Activated naive CD8-positive, alpha-beta T cell treated with anti-CD3 and anti-CD28 coated beads, Interleukin-2, amount 10 ng/mL, durations not matched to agents 7 days and 5 days (primary cell): ENCODE measurements around the gene HS3ST5. TPM values are rescaled to one million over a fixed set of nuclear protein-coding genes. Genes with fewer than 3 reads are reported as not detected.

Source experiments
- ATAC-seq: fragments of 150-1000 bp; cut with Tn5 transposase; one replicate; pipeline ENCODE4 v1.10.0; 2021; ENCODE audit warnings: low read depth, moderate library complexity
- POLR2A ChIA-PET: fragments of 350-600 bp; sonication (Branson Sonifier 250); formaldehyde crosslinking; loops from one replicate; lab custom pipeline; 2021; ENCODE audit warnings: antibody characterized with exemption; lab: Charles Lee
- DNase-seq: peaks from one replicate; pipeline ENCODE4 v3.0.0; 2021
- H3K27ac Mint-ChIP-seq: one replicate; pipeline ENCODE4 v1.8.0; 2022; ENCODE audit warnings: mild to moderate bottlenecking, mixed read lengths
- H3K27me3 Mint-ChIP-seq: one replicate; pipeline ENCODE4 v1.8.0; 2022; ENCODE audit warnings: mild to moderate bottlenecking, moderate library complexity, mixed read lengths
- H3K36me3 Mint-ChIP-seq: one replicate; pipeline ENCODE4 v1.8.0; 2021; ENCODE audit warnings: mild to moderate bottlenecking, mixed read lengths
- H3K4me1 Mint-ChIP-seq: one replicate; pipeline ENCODE4 v1.8.0; 2021; ENCODE audit warnings: mixed read lengths
- H3K4me3 Mint-ChIP-seq: one replicate; pipeline ENCODE4 v1.8.0; 2022; ENCODE audit warnings: mild to moderate bottlenecking, moderate library complexity, mixed read lengths
- H3K9me3 Mint-ChIP-seq: one replicate; pipeline ENCODE4 v1.8.0; 2021; ENCODE audit warnings: mixed read lengths
- total RNA-seq, 2 experiments: library from RNA; stranded (reverse); gene quantifications; one replicate each; pipeline ENCODE4 v1.2.3, GENCODE V29; 2021

Gene HS3ST5
- total RNA-seq, 2 experiments from 2014 or later: not detected

GRCh38 chr6:114135363-114135971 is 207.4 kb downstream of the HS3ST5 start:
- H3K4me1 Mint-ChIP-seq: no peaks in the 10 kb centered on the region
- no peaks in the 10 kb centered on the region for H3K27me3 Mint-ChIP-seq
- no peak overlapping the region for H3K27ac Mint-ChIP-seq
- ATAC-seq (no peak), DNase-seq (no peak)
- H3K4me3 Mint-ChIP-seq: no peak overlapping the region
- H3K9me3 Mint-ChIP-seq: no peaks in the 10 kb centered on the region
- POLR2A ChIA-PET: no interaction called here
- no peaks in the 10 kb centered on the region for H3K36me3 Mint-ChIP-seq

GRCh38 chr6:114133816-114134215 is 209.0 kb downstream of the HS3ST5 start:
- H3K27ac Mint-ChIP-seq: no peak overlapping the region
- no peak overlapping the region for H3K4me3 Mint-ChIP-seq
- no peak for ATAC-seq
- POLR2A ChIA-PET: no interaction called here
- no peak for DNase-seq
- H3K27me3 Mint-ChIP-seq: no peaks in the 10 kb centered on the region
- no peaks in the 10 kb centered on the region for H3K36me3 Mint-ChIP-seq
- no peaks in the 10 kb centered on the region for H3K4me1 Mint-ChIP-seq
- no peaks in the 10 kb centered on the region for H3K9me3 Mint-ChIP-seq

DNA sequence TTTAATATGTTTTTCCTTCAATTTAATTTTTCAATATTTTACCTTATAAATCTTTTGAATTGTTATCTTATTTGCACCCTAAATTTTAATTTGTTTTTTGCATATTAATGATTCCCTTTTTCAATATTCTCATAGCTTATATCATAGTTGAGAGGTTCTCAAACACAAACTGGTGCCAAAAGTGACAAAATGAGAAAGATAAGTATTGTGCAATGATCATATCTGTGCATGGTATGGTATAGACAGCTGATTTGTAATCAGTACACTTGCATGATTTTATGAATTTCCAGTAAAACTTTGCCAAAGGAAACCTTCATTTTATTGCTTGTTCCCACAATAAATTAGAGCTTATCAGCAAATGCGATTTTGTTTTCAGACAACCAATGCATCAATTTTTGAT is 210.9 kb downstream of the HS3ST5 start:
- Mint-ChIP-seq H3K27ac (no peak overlapping the region), H3K36me3 (no peaks in the 10 kb centered on the region), H3K27me3 (no peaks in the 10 kb centered on the region), H3K9me3 (no peaks in the 10 kb centered on the region), H3K4me1 (no peaks in the 10 kb centered on the region), H3K4me3 (no peak overlapping the region)
- POLR2A ChIA-PET: no interaction called here
- ATAC-seq: no peak
- no peak for DNase-seq

DNA sequence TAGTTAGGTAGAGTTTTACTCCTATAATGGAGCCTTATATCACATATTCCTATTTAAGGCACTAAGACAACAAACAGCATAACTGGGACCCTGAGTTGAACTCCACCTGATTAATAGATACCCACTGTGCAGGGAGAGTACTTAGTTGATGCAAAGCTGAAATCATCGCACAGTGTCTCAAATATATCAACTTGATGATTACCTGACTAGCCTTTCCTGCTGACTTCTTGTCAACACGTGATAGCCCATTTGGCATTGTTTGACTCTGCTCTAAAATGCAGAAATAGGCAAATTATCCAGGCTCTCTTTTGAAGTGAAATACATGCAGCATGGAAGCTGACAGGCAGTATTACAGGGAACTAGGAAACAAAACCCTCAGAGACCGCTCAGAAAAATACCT is 217.2 kb downstream of the HS3ST5 start:
- Mint-ChIP-seq H3K9me3 (no peaks in the 10 kb centered on the region), H3K27ac (no peak overlapping the region), H3K4me1 (no peaks in the 10 kb centered on the region), H3K36me3 (no peaks in the 10 kb centered on the region), H3K4me3 (no peak overlapping the region), H3K27me3 (no peaks in the 10 kb centered on the region)
- POLR2A ChIA-PET: no interaction called here
- DNase-seq: no peak
- ATAC-seq: no peak

DNA sequence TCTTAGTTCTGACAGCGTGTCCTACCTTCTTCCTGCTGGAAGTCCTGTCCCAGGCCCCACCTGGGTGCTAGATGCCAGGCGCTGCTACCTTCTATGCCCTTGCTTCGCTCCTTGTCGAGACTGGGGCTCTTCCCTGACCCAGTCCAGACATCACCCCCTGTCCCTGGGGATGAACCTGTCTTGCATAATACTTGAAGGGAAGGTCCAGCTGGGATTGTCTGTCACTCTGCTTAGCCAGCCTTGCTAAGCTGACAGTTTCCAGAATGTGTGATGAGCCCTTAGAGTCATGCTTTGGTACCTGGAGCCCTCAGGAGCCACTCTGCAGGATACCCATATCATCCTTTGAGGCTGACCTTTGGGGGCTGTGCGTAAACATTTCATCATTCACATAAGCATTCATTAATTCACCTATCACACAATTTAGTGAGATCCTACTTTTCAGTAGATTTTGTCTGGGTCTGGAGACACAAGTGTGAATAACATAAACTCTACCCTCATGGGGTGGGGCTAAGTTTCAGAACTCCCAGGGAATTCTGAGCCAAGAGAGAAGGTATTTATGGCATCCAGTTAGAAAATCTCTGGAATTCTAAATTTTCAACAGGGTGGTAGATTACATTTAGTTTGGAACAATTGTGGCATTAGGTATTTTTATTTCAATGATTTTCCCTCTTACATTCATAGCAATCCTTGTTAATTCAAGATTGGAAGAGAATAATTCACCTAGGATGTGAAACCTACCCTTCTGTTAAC is 220.7 kb downstream of the HS3ST5 start:
- ATAC-seq (no peak), DNase-seq (no peak)
- H3K27me3 Mint-ChIP-seq: no peaks in the 10 kb centered on the region
- POLR2A ChIA-PET: no interaction called here
- no peaks in the 10 kb centered on the region for H3K9me3 Mint-ChIP-seq
- no peak overlapping the region for H3K4me3 Mint-ChIP-seq
- H3K27ac Mint-ChIP-seq: no peak overlapping the region
- no peaks in the 10 kb centered on the region for H3K4me1 Mint-ChIP-seq
- H3K36me3 Mint-ChIP-seq: no peaks in the 10 kb centered on the region

DNA sequence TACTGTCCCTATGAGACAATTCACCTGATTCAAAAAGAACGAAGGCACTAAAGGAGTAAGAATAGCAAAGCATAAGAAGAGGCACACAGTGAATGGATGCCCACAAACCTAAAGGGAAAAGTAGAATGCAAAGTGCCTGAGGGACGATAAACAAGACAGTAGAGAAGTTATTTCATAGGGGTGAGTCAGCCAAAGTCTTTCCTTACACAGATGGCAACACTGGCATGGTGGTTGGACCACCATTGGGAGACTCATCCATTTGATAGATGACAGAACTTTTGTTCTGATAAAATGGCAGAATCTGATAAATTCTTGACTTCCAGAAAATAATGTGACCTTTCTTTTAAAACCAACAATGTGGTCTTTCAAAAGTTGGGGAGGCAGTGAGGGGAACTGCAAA is 223.8 kb downstream of the HS3ST5 start:
- DNase-seq: no peak
- Mint-ChIP-seq H3K36me3 (no peaks in the 10 kb centered on the region), H3K4me3 (no peak overlapping the region), H3K9me3 (no peaks in the 10 kb centered on the region), H3K27me3 (no peaks in the 10 kb centered on the region), H3K4me1 (no peaks in the 10 kb centered on the region), H3K27ac (no peak overlapping the region)
- no peak for ATAC-seq
- POLR2A ChIA-PET: no interaction called here

GRCh38 chr6:114115652-114116051 is 227.2 kb downstream of the HS3ST5 start:
- ATAC-seq (no peak), DNase-seq (no peak)
- no peaks in the 10 kb centered on the region for H3K36me3 Mint-ChIP-seq
- no peaks in the 10 kb centered on the region for H3K9me3 Mint-ChIP-seq
- no peaks in the 10 kb centered on the region for H3K4me1 Mint-ChIP-seq
- no peak overlapping the region for H3K4me3 Mint-ChIP-seq
- H3K27me3 Mint-ChIP-seq: no peaks in the 10 kb centered on the region
- POLR2A ChIA-PET: no interaction called here
- no peak overlapping the region for H3K27ac Mint-ChIP-seq

GRCh38 chr6:114108119-114109002 is 234.5 kb downstream of the HS3ST5 start:
- Mint-ChIP-seq H3K27ac (no peak overlapping the region), H3K9me3 (no peaks in the 10 kb centered on the region), H3K27me3 (peaks cover 11% of the 10 kb centered on the region), H3K36me3 (no peaks in the 10 kb centered on the region), H3K4me1 (no peaks in the 10 kb centered on the region), H3K4me3 (no peak overlapping the region)
- DNase-seq (peak; percentile 30), ATAC-seq (no peak)
- POLR2A ChIA-PET: no interaction called here

- Mint-ChIP-seq H3K27me3 (peaks cover 11% of the 10 kb centered on the region), H3K9me3 (no peaks in the 10 kb centered on the region), H3K4me3 (no peak overlapping the region), H3K4me1 (no peaks in the 10 kb centered on the region), H3K27ac (no peak overlapping the region), H3K36me3 (no peaks in the 10 kb centered on the region)
- ATAC-seq (no peak), DNase-seq (no peak)
- POLR2A ChIA-PET: no interaction called here
Observed at GRCh38 chr6:114106020-114106419, 236.8 kb downstream of the HS3ST5 start.

GRCh38 chr6:114101255-114101654 is 241.6 kb downstream of the HS3ST5 start:
- H3K36me3 Mint-ChIP-seq: no peaks in the 10 kb centered on the region
- no peak overlapping the region for H3K27ac Mint-ChIP-seq
- POLR2A ChIA-PET: no interaction called here
- H3K4me3 Mint-ChIP-seq: no peak overlapping the region
- DNase-seq: no peak
- H3K27me3 Mint-ChIP-seq: peaks cover 6% of the 10 kb centered on the region
- no peaks in the 10 kb centered on the region for H3K9me3 Mint-ChIP-seq
- ATAC-seq: no peak
- no peaks in the 10 kb centered on the region for H3K4me1 Mint-ChIP-seq

DNA sequence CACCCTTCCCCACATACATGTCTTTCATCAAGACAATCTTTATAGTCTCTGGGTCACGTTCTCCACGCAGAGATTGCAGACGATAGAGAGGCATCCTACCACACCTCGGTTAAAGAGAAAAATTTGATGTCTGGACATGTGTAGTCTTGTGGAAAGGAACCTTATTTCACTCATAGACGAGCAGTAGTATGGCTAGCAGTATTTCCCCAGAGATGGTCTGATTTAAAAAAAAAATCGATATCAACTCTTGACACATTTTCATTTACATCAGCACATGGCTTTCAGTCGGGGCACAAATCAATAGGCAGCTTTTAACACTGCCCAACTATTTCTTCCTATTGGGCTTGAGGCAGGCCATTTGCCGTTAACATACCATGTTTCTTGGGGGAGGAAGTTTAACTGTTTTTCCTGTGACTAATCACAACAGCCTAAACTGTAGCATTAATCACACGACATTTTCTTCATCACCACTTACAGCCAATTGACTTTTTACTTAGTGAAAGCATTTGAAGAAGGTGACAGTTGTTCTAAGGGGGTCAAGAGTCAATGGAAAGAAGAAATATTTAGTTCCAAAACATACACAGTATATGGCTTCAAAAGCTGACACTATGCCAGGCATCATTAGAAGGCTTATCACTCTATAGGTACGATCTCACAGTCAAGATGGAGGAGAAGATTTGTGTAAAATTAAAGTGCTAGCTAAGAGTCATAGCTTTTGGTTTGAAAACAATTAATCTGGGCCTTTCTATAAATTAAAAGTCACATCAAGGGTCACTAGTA is 242.4 kb downstream of the HS3ST5 start:
- POLR2A ChIA-PET: no interaction called here
- Mint-ChIP-seq H3K4me3 (no peak overlapping the region), H3K4me1 (no peaks in the 10 kb centered on the region), H3K36me3 (no peaks in the 10 kb centered on the region), H3K9me3 (no peaks in the 10 kb centered on the region), H3K27ac (no peak overlapping the region), H3K27me3 (no peaks in the 10 kb centered on the region)
- DNase-seq: no peak
- ATAC-seq: no peak

GRCh38 chr6:114096561-114097172 is 246.2 kb downstream of the HS3ST5 start:
- no peaks in the 10 kb centered on the region for H3K36me3 Mint-ChIP-seq
- H3K9me3 Mint-ChIP-seq: no peaks in the 10 kb centered on the region
- H3K4me1 Mint-ChIP-seq: no peaks in the 10 kb centered on the region
- no peak overlapping the region for H3K27ac Mint-ChIP-seq
- POLR2A ChIA-PET: no interaction called here
- DNase-seq (no peak), ATAC-seq (no peak)
- no peak overlapping the region for H3K4me3 Mint-ChIP-seq
- no peaks in the 10 kb centered on the region for H3K27me3 Mint-ChIP-seq

GRCh38 chr6:114092943-114093342 is 249.9 kb downstream of the HS3ST5 start:
- no peak overlapping the region for H3K27ac Mint-ChIP-seq
- H3K4me3 Mint-ChIP-seq: no peak overlapping the region
- POLR2A ChIA-PET: no interaction called here
- H3K27me3 Mint-ChIP-seq: peaks cover 4% of the 10 kb centered on the region
- H3K36me3 Mint-ChIP-seq: no peaks in the 10 kb centered on the region
- H3K4me1 Mint-ChIP-seq: no peaks in the 10 kb centered on the region
- no peaks in the 10 kb centered on the region for H3K9me3 Mint-ChIP-seq
- ATAC-seq: no peak
- no peak for DNase-seq
